Spleen (tissue), 7 donors: ENCODE measurements around the gene KCNG4.
"Not testable (repeated sequence)": the region's sequence is repeated elsewhere in the genome, so short reads cannot be mapped to it uniquely, and the experiment has no call there.

Source experiments
- POLR2A ChIP-seq, 3 donors: fragments of 450-650 bp; IDR thresholded peaks; one replicate each; pipeline ENCODE4 v1.5.1; 2017; ENCODE audit warnings: antibody characterized with exemption in 3 of 3, mild to moderate bottlenecking in 1 of 3
- TF ChIP-seq, protein P1 (sequence below), 11 experiments: fragments of 200-600 bp in 7 of 11; fragments of 450-650 bp in 4 of 11; sonication (generic) in 4 of 11; IDR thresholded peaks in 8 of 11; conservative IDR thresholded peaks in 3 of 11; 1 replicate in 7 of 11; 2 replicates in 4 of 11; pipeline versions ENCODE4 v1.4.0 to v1.8.0; 2016 to 2021; ENCODE audit warnings: antibody characterized with exemption in 11 of 11, inconsistent platforms in 4 of 11, mild to moderate bottlenecking in 1 of 11
- donor health status: DM: no; HTN: no; CAD: no; lungs with moderate emphysema.
- donor health status: DM: no; HTN: no; CAD: no.
- donor health status: DM: no; HTN: no; CAD: no.

GRCh38 chr16:84205123-84205522 lies 34.7 kb downstream of the KCNG4 start:
- TF ChIP-seq POLR2A (IDR thresholded peaks at IDR 0.05), result not testable (repeated sequence)
- TF ChIP-seq, protein P1, sequence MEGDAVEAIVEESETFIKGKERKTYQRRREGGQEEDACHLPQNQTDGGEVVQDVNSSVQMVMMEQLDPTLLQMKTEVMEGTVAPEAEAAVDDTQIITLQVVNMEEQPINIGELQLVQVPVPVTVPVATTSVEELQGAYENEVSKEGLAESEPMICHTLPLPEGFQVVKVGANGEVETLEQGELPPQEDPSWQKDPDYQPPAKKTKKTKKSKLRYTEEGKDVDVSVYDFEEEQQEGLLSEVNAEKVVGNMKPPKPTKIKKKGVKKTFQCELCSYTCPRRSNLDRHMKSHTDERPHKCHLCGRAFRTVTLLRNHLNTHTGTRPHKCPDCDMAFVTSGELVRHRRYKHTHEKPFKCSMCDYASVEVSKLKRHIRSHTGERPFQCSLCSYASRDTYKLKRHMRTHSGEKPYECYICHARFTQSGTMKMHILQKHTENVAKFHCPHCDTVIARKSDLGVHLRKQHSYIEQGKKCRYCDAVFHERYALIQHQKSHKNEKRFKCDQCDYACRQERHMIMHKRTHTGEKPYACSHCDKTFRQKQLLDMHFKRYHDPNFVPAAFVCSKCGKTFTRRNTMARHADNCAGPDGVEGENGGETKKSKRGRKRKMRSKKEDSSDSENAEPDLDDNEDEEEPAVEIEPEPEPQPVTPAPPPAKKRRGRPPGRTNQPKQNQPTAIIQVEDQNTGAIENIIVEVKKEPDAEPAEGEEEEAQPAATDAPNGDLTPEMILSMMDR (IDR thresholded peaks at IDR 0.05 in 8 of 11, conservative IDR thresholded peaks at IDR 0.05 in 3 of 11), result not testable (repeated sequence)
